Stomach (tissue), 9 donors: Measurements from ENCODE around the gene ETNPPL. TPM values are rescaled to one million over a fixed set of nuclear protein-coding genes. Genes with fewer than 3 reads are reported as not detected.

ENCODE experiments used
- DNase-seq, 2 donors: peaks; one replicate each; pipeline versions ENCODE4 v3.0.0 to v3.0.0-alpha.2; 2013 to 2019
- H3K27ac ChIP-seq, 5 donors: fragments of 200-600 bp in 4 of 5; sonication (generic) in 4 of 5; one replicate each; pipeline ENCODE4 v1.5.1; 2013 to 2019; ENCODE audit warnings: mild to moderate bottlenecking in 1 of 5, moderate library complexity in 1 of 5
- H3K27me3 ChIP-seq, 3 donors: fragments of 200-600 bp; sonication (generic); one replicate each; pipeline ENCODE4 v1.5.1; 2017 to 2019; ENCODE audit warnings: mixed run types in 1 of 3
- H3K36me3 ChIP-seq, 4 donors: fragments of 200-600 bp; sonication (generic); 1 replicate in 3 of 4; 2 replicates in 1 of 4; pipeline ENCODE4 v1.5.1; 2016 to 2019
- H3K4me1 ChIP-seq, 4 donors: fragments of 200-600 bp; sonication (generic); one replicate each; pipeline ENCODE4 v1.5.1; 2016 to 2019
- H3K4me3 ChIP-seq, 4 donors: fragments of 200-600 bp; sonication (generic) in 3 of 4; one replicate each; pipeline ENCODE4 v1.5.1; 2016 to 2019; ENCODE audit warnings: mild to moderate bottlenecking in 1 of 4
- H3K9me3 ChIP-seq, 4 donors: fragments of 200-600 bp; sonication (generic); one replicate each; pipeline ENCODE4 v1.5.1; 2016 to 2019
- EP300 ChIP-seq: sonication (generic); formaldehyde crosslinking; IDR thresholded peaks from one replicate; pipeline ENCODE4 v1.6.1; 2017; ENCODE audit warnings: antibody characterized with exemption
- POLR2A ChIP-seq, 4 donors: fragments of 450-650 bp; IDR thresholded peaks; one replicate each; pipeline ENCODE4 v1.6.1; 2016; ENCODE audit warnings: antibody characterized with exemption in 4 of 4, control low read depth in 2 of 4, mild to moderate bottlenecking in 1 of 4, moderate library complexity in 1 of 4
- POLR2AphosphoS5 ChIP-seq, 3 donors: sonication (generic); formaldehyde crosslinking; IDR thresholded peaks; one replicate each; pipeline ENCODE4 v1.6.1; 2016; ENCODE audit warnings: antibody characterized with exemption in 3 of 3
- WGBS, 5 donors: extraction: QIAGEN DNeasy Blood & Tissue Kit in 3 of 5; methylation state at CpG; one replicate each; pipeline versions ENCODE4 v1.1.5 to v1.1.7; 2013 to 2018; 5-methylcytosine and 5-hydroxymethylcytosine counted together
- intact Hi-C: fragments of 100-400 bp; cut with DNase I; formaldehyde crosslinking; loops from one replicate; pipeline ENCODE4 v1.15.1; 2023; ENCODE audit warnings: low total_unique reads
- polyA plus RNA-seq, 3 donors: library from polyadenylated mRNA; stranded (reverse); fragments of 200-250 nt; gene quantifications; one replicate each; pipeline ENCODE4 v1.2.3, GENCODE V29; 2013
- total RNA-seq, 5 donors: library from RNA; depleted of rRNA; stranded (reverse); fragments of >200 nt; gene quantifications; one replicate each; pipeline versions ENCODE4 v1.1.0 to v1.2.3, GENCODE V29; 2014 to 2016
- TF ChIP-seq, protein P1 (sequence below), 7 experiments: fragments of 450-650 bp in 4 of 7; fragments of 200-600 bp in 3 of 7; sonication (generic) in 3 of 7; IDR thresholded peaks; one replicate each; pipeline ENCODE4 v1.5.1; 2016 to 2019; ENCODE audit warnings: antibody characterized with exemption in 7 of 7, control low read depth in 2 of 7, mild to moderate bottlenecking in 1 of 7
- donor health status: healthy with polysubstance abuse.
- donor health status: Bipolar disorder and iron deficiency.
- donor health status: healthy.

The ETNPPL gene
- total and polyA plus RNA-seq, 8 donors: 1.9 to 15.6 (median 5.0) TPM; not detected in 2

DNA sequence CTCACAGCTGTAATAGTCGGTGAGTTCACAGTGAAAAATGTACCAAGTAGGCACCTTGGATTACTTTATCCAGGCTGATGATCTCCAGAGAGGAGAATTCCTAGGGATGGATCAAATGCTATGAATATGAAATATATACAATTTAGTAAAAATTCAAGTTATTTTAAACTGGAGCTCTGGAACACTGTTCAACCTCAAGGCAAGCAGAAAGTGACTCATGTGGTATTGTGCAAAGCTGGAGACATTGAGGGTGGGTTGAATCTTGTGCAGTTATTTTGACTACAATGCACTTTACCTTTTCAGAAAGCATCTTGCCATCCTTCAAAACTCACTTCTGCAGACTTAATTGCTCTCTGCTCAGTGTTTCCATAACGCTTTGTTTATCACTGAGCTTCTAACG is 69.0 kb downstream of the ETNPPL start:
- Histone ChIP-seq H3K27me3 (no peaks in the 10 kb centered on the region), H3K36me3 (no peaks in the 10 kb centered on the region), H3K27ac (no peak overlapping the region), H3K4me3 (no peak overlapping the region), H3K4me1 (no peaks in the 10 kb centered on the region), H3K9me3 (no peaks in the 10 kb centered on the region)
- no peak for TF ChIP-seq POLR2A (IDR thresholded peaks at IDR 0.05)
- no peak for TF ChIP-seq EP300
- TF ChIP-seq, protein P1, sequence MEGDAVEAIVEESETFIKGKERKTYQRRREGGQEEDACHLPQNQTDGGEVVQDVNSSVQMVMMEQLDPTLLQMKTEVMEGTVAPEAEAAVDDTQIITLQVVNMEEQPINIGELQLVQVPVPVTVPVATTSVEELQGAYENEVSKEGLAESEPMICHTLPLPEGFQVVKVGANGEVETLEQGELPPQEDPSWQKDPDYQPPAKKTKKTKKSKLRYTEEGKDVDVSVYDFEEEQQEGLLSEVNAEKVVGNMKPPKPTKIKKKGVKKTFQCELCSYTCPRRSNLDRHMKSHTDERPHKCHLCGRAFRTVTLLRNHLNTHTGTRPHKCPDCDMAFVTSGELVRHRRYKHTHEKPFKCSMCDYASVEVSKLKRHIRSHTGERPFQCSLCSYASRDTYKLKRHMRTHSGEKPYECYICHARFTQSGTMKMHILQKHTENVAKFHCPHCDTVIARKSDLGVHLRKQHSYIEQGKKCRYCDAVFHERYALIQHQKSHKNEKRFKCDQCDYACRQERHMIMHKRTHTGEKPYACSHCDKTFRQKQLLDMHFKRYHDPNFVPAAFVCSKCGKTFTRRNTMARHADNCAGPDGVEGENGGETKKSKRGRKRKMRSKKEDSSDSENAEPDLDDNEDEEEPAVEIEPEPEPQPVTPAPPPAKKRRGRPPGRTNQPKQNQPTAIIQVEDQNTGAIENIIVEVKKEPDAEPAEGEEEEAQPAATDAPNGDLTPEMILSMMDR (IDR thresholded peaks at IDR 0.05): no peak
- no peak for TF ChIP-seq POLR2AphosphoS5 (IDR thresholded peaks at IDR 0.05)
- intact Hi-C loops: no loop called here
- no peak for DNase-seq
- WGBS, 5 donors: 50 to 56% (median 52%) methylated on average over 3 of the region's 3 CpGs

DNA sequence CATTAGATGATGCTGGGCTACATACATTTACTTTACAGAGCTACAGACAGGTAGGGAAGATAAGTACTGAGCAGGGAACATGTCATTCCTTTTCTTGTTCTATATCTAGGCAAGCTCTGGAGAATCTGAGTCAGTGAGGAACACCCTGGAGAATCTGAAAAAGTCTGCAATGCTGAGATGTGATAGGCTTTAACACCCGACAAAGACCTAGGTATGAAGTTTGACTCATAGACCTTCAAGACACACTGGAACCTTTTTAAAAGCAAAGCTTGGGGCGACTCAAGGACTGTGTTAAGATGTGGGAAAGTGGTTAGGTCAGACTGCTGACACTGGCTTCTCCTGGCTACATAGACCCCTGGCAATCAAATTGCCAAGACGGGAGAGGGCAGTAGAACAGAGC is 69.6 kb downstream of the ETNPPL start:
- Histone ChIP-seq H3K4me1 (no peaks in the 10 kb centered on the region), H3K9me3 (no peaks in the 10 kb centered on the region), H3K27ac (no peak overlapping the region), H3K27me3 (no peaks in the 10 kb centered on the region), H3K4me3 (no peak overlapping the region), H3K36me3 (no peaks in the 10 kb centered on the region)
- DNase-seq: no peak
- WGBS, 5 donors: 87 to 92% (median 88%) methylated on average over 3 of the region's 3 CpGs
- no peak for TF ChIP-seq POLR2A (IDR thresholded peaks at IDR 0.05)
- TF ChIP-seq POLR2AphosphoS5 (IDR thresholded peaks at IDR 0.05): no peak
- TF ChIP-seq EP300: no peak
- TF ChIP-seq, protein P1 (IDR thresholded peaks at IDR 0.05): no peak
- intact Hi-C loops: no loop called here

Other genes starting within 250 kb of the ETNPPL start
- gene RPL34, start 142.5 kb downstream of the ETNPPL start, total RNA-seq: 1,000 to 10,000 TPM in 1 of 5 donors, 100 to 1,000 TPM in 4; 424 to 1,146 (median 855) TPM
- 1,000 to 10,000 TPM; 4,974 to 7,943 (median 6,291) TPM for gene RPL34, start 142.5 kb downstream of the ETNPPL start, polyA plus RNA-seq
- gene OSTC, start 112.5 kb downstream of the ETNPPL start, total RNA-seq: 100 to 1,000 TPM in 1 of 5 donors, 10 to 100 TPM in 2, 1 to 10 TPM in 2; 5.4 to 176 (median 12.3) TPM
- 10 to 100 TPM; 63.9 to 89.2 (median 85.7) TPM for gene OSTC, start 112.5 kb downstream of the ETNPPL start, polyA plus RNA-seq